Measurements from ENCODE around the gene DOCK3. TPM values are rescaled to one million over a fixed set of nuclear protein-coding genes. Genes with fewer than 3 reads are reported as not detected.

Gene DOCK3
- total and polyA plus RNA-seq, 2 donors (not counting 3 experiments of a cell fraction or from before 2014, with no cell fraction given) = 0.08 to 0.13 TPM

GRCh38 chr3:50994537-50994936, 319.8 kb downstream of the DOCK3 start:
- Histone ChIP-seq H2AFZ (ENCODE audit: low read depth, low read length) (no peak overlapping the region), H3K4me3 (replicated peaks in 1 of 3; ENCODE audit: insufficient read depth in 1 of 3, low read depth in 1 of 3, low read length in 3 of 3) (no peak overlapping the region), H3K79me2 (ENCODE audit: control insufficient read depth, insufficient read depth, low read length) (no peaks in the 10 kb centered on the region), H4K20me1 (replicated peaks; ENCODE audit: control insufficient read depth, extremely low read depth, insufficient read depth, low read length) (no peaks in the 10 kb centered on the region), H3K27ac (ENCODE audit: insufficient read depth, low read depth, low read length) (no peak overlapping the region), H3K9me3 (replicated peaks; ENCODE audit: control insufficient read depth, insufficient read depth, low read length) (no peaks in the 10 kb centered on the region), H3K27me3 (ENCODE audit: control insufficient read depth in 2 of 2, insufficient read depth in 2 of 2, low read length in 2 of 2) (no peaks in the 10 kb centered on the region), H3K36me3 (ENCODE audit: control insufficient read depth in 2 of 2, extremely low read depth in 1 of 2, insufficient read depth in 2 of 2, low read length in 2 of 2) (no peaks in the 10 kb centered on the region), H3K4me2 (ENCODE audit: insufficient read depth, low read length) (no peak overlapping the region), H3K9ac (replicated peaks; ENCODE audit: extremely low read depth, insufficient read depth, low read length) (no peak overlapping the region), H3K4me1 (ENCODE audit: control insufficient read depth, extremely low read depth, insufficient read depth, low read length) (no peaks in the 10 kb centered on the region), H3K9me1 (replicated peaks; ENCODE audit: control insufficient read depth, extremely low read depth, insufficient read depth, low read length) (no peaks in the 10 kb centered on the region)
- TF ChIP-seq POLR2A (IDR thresholded peaks at IDR 0.05; ENCODE audit: low read depth, low read length) (no peak), POLR2AphosphoS5 (IDR thresholded peaks at IDR 0.05; ENCODE audit: insufficient read depth, low read depth, low read length) (no peak), CTCF (IDR thresholded peaks at IDR 0.05; ENCODE audit: extremely low read depth in 1 of 2, insufficient read depth in 1 of 2, low read depth in 1 of 2, low read length in 2 of 2) (no peak), GATA2 (IDR thresholded peaks at IDR 0.05; ENCODE audit: insufficient read depth, insufficient read length, low read depth, low read length) (no peak), EZH2 (IDR thresholded peaks at IDR 0.05; ENCODE audit: borderline replicate concordance, low read depth, low read length, severe bottlenecking) (no peak), MYC (IDR thresholded peaks at IDR 0.05; ENCODE audit: low read depth, low read length) (no peak), JUN (IDR thresholded peaks at IDR 0.05; ENCODE audit: borderline replicate concordance, insufficient read depth, insufficient read length, low read depth) (no peak), FOS (IDR thresholded peaks at IDR 0.05; ENCODE audit: borderline replicate concordance, insufficient read depth, low read length) (no peak)
- TF ChIP-seq, protein P1, sequence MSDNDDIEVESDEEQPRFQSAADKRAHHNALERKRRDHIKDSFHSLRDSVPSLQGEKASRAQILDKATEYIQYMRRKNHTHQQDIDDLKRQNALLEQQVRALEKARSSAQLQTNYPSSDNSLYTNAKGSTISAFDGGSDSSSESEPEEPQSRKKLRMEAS (IDR thresholded peaks at IDR 0.05; ENCODE audit: insufficient read depth, insufficient read length) = no peak
- no TSS peak for BruUV-seq (replicated peaks)
- POLR2A ChIA-PET = no interaction called here
- FAIRE-seq (no peak), DNase-seq (ENCODE audit: low read depth, low spot score) (no peak)
- dilution Hi-C loops (cut with MboI; ENCODE audit: extremely low pct_ligation_motif_present, low sequenced_read_pairs) = no loop called here
- CTCF ChIA-PET = no interaction called here
- intact Hi-C loops (cut with micrococcal nuclease) = no loop called here

Data from endothelial cell of umbilical vein (primary cell).